ENCODE measurements around the gene CHL1.

- no peak for TF ChIP-seq CTCF (IDR thresholded peaks at IDR 0.05)
- no peak for TF ChIP-seq EZH2 (IDR thresholded peaks at IDR 0.05)
These were observed 46.2 kb downstream of the CHL1 start for GRCh38 chr3:242602-243355.
